ENCODE data around the gene LCN12.

LCN12 gene

GRCh38 chr9:136921307-136921706 lies 30.8 kb upstream of the LCN12 start:
- no peak overlapping the region for H3K4me3 ChIP-seq (ENCODE audit: low read depth, low read length)
- TF ChIP-seq CTCF (IDR thresholded peaks at IDR 0.05; ENCODE audit: borderline replicate concordance, insufficient read depth, low read depth, low read length), result no peak

- no peak for TF ChIP-seq CTCF (IDR thresholded peaks at IDR 0.05; ENCODE audit: borderline replicate concordance, insufficient read depth, low read depth, low read length)
- H3K4me3 ChIP-seq (ENCODE audit: low read depth, low read length), result no peak overlapping the region
These were observed 30.4 kb upstream of the LCN12 start for GRCh38 chr9:136921718-136922117.

GRCh38 chr9:136922540-136922939 lies 29.5 kb upstream of the LCN12 start:
- no peak for TF ChIP-seq CTCF (IDR thresholded peaks at IDR 0.05; ENCODE audit: borderline replicate concordance, insufficient read depth, low read depth, low read length)
- no peak overlapping the region for H3K4me3 ChIP-seq (ENCODE audit: low read depth, low read length)

GRCh38 chr9:136923881-136924280 lies 28.2 kb upstream of the LCN12 start:
- H3K4me3 ChIP-seq (ENCODE audit: low read depth, low read length), result no peak overlapping the region
- no peak for TF ChIP-seq CTCF (IDR thresholded peaks at IDR 0.05; ENCODE audit: borderline replicate concordance, insufficient read depth, low read depth, low read length)

- TF ChIP-seq CTCF (IDR thresholded peaks at IDR 0.05; ENCODE audit: borderline replicate concordance, insufficient read depth, low read depth, low read length), result no peak
- H3K4me3 ChIP-seq (ENCODE audit: low read depth, low read length), result no peak overlapping the region
These were observed 26.5 kb upstream of the LCN12 start for GRCh38 chr9:136925414-136926153.

GRCh38 chr9:136926154-136926704 lies 25.8 kb upstream of the LCN12 start:
- TF ChIP-seq CTCF (IDR thresholded peaks at IDR 0.05; ENCODE audit: borderline replicate concordance, insufficient read depth, low read depth, low read length), result no peak
- H3K4me3 ChIP-seq (ENCODE audit: low read depth, low read length), result no peak overlapping the region

- no peak for TF ChIP-seq CTCF (IDR thresholded peaks at IDR 0.05; ENCODE audit: borderline replicate concordance, insufficient read depth, low read depth, low read length)
- H3K4me3 ChIP-seq (ENCODE audit: low read depth, low read length), result no peak overlapping the region
These were observed 25.3 kb upstream of the LCN12 start for GRCh38 chr9:136926749-136927148.

All from GM12875 (cell line).